LNCAP (cell line): ENCODE data around the gene C19orf85.

Experiments
- TF ChIP-seq, protein P1 (sequence below): fragments of 450-650 bp; IDR thresholded peaks from 2 replicates; pipeline ENCODE4 v1.5.1; 2017; ENCODE audit warnings: mild to moderate bottlenecking

C19orf85 gene

DNA sequence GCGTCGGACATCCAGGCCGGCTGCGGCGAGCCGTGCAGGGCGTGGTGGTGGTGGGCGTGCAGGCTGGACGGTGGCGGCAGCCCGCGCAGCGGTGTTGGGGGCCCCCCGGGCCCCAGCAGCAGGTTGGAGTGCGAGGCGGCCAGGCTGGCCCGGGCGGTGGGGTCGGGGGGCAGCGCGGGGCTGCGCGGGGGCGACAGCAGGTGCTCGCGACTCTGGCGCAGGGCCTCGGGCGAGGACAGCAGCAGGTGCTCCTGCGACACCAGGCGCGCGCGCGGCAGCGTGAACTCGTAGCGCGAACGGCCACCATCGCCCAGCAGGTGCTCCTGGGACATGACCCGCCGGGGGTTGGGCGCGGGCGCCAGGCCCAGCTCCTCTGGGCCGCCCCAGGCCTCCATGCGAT lies 31.3 kb downstream of the C19orf85 start:
- TF ChIP-seq, protein P1, sequence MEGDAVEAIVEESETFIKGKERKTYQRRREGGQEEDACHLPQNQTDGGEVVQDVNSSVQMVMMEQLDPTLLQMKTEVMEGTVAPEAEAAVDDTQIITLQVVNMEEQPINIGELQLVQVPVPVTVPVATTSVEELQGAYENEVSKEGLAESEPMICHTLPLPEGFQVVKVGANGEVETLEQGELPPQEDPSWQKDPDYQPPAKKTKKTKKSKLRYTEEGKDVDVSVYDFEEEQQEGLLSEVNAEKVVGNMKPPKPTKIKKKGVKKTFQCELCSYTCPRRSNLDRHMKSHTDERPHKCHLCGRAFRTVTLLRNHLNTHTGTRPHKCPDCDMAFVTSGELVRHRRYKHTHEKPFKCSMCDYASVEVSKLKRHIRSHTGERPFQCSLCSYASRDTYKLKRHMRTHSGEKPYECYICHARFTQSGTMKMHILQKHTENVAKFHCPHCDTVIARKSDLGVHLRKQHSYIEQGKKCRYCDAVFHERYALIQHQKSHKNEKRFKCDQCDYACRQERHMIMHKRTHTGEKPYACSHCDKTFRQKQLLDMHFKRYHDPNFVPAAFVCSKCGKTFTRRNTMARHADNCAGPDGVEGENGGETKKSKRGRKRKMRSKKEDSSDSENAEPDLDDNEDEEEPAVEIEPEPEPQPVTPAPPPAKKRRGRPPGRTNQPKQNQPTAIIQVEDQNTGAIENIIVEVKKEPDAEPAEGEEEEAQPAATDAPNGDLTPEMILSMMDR, result no peak

- TF ChIP-seq, protein P1, result no peak
These were observed 32.2 kb downstream of the C19orf85 start for GRCh38 chr19:55432241-55432959.

- TF ChIP-seq, protein P1, result no peak
These were observed 33.4 kb downstream of the C19orf85 start for GRCh38 chr19:55431183-55431582.

DNA sequence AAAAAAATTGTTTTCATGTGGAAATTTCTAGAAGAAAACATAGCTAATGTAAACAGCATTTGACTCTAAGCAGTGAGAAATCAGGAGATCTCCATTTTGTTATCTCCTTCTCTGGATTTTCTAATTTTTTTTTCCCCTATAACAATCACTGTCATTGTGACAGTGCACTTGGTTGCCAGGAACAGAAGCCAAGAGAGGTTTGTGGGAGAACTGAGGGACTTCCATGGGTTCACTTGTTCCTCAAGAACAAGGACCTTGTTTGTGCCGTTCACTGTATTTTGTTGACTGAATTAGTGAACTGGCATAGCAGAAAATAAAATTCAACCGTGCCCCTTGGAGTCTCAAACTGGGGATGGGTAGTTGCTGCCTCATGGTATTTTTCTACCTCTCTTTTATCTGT lies 38.5 kb downstream of the C19orf85 start:
- TF ChIP-seq, protein P1, result no peak

DNA sequence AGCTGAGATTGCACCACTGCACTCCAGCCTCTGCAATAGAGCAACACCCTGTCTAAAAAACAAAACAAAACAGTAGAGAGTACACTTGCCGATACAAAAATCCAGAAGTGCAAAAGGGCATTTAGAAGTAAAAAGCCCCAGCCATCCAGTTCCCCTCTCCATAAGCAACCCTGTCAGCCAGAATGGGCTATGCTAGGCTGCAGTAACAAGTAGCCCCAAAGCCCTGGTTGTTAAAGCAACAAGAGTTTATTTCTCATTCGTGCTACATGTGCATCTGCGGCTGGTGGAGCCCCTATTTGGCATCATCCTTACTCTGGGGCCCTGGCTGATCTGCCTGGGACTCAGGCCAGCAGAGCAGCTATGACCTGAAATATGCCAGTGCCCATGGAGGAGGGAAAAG lies 40.0 kb downstream of the C19orf85 start:
- TF ChIP-seq, protein P1, result no peak

GRCh38 chr19:55423225-55424005 lies 41.1 kb downstream of the C19orf85 start:
- TF ChIP-seq, protein P1, result no peak

GRCh38 chr19:55419624-55420236 lies 44.8 kb downstream of the C19orf85 start:
- TF ChIP-seq, protein P1, result no peak
